GM12864 (cell line): ENCODE results near the gene LTBP2.

ENCODE experiments used
- DNase-seq: peaks from one replicate; pipeline ENCODE4 v3.0.0-alpha.2; 2011; ENCODE audit warnings: low read depth
- H3K4me3 ChIP-seq: 2 replicates; pipeline ENCODE4 v1.5.1; 2011; ENCODE audit warnings: mild to moderate bottlenecking, low read depth, low read length, control low read depth
- CTCF ChIP-seq: IDR thresholded peaks from 2 replicates; pipeline ENCODE4 v1.5.1; 2011; ENCODE audit warnings: low read depth, mild to moderate bottlenecking, moderate library complexity, low read length, control low read depth, inconsistent platforms; ENCODE audit errors: missing control alignments

Gene LTBP2

GRCh38 chr14:74509587-74510222 lies 102.3 kb downstream of the LTBP2 start:
- DNase-seq, result no peak
- H3K4me3 ChIP-seq, result no peak overlapping the region
- no peak for TF ChIP-seq CTCF

- no peak for DNase-seq
- H3K4me3 ChIP-seq, result no peak overlapping the region
- TF ChIP-seq CTCF, result no peak
These were observed 103.1 kb downstream of the LTBP2 start for GRCh38 chr14:74508844-74509428.

- TF ChIP-seq CTCF, result no peak
- DNase-seq, result no peak
- H3K4me3 ChIP-seq, result no peak overlapping the region
These were observed 103.7 kb downstream of the LTBP2 start for GRCh38 chr14:74508292-74508731.

- TF ChIP-seq CTCF, result no peak
- no peak for DNase-seq
- H3K4me3 ChIP-seq, result no peak overlapping the region
These were observed 104.2 kb downstream of the LTBP2 start for GRCh38 chr14:74507840-74508239.

- DNase-seq, result no peak
- no peak for TF ChIP-seq CTCF
- no peak overlapping the region for H3K4me3 ChIP-seq
These were observed 105.0 kb downstream of the LTBP2 start for GRCh38 chr14:74507085-74507484.

GRCh38 chr14:74506411-74506851 lies 105.6 kb downstream of the LTBP2 start:
- no peak overlapping the region for H3K4me3 ChIP-seq
- no peak for TF ChIP-seq CTCF
- DNase-seq, result no peak

- no peak for TF ChIP-seq CTCF
- DNase-seq, result no peak
- no peak overlapping the region for H3K4me3 ChIP-seq
These were observed 106.2 kb downstream of the LTBP2 start for GRCh38 chr14:74505831-74506230.
